ENCODE data around the gene EXOC6B.

DNA sequence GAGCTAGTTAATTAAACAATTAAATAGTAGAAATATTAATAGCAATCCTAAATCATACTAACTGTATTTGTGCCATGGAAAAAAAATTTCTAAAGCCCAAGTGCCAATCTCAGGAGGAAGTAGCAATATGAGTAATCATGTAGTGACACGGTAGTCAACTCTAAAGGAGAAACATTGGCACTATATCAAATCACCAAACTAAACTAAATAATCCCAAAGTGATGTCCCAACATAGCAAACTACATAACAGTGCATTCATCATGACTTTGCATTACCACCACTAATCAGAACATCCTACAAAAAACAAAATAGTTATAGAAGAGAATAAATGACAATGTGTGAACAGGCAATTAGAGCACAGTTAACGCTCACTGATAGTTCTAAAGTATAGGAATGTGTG lies 195.1 kb downstream of the EXOC6B start:
- TF ChIP-seq POLR2A (IDR thresholded peaks at IDR 0.05; ENCODE audit: low read depth, low read length): no peak
- no peak for TF ChIP-seq POLR2AphosphoS5 (IDR thresholded peaks at IDR 0.05; ENCODE audit: low read depth, low read length)
- TF ChIP-seq TAF1 (IDR thresholded peaks at IDR 0.05; ENCODE audit: low read depth, low read length): no peak
- no peak for TF ChIP-seq PAX5 (IDR thresholded peaks at IDR 0.05; ENCODE audit: insufficient read depth, low read length, severe bottlenecking)
- TF ChIP-seq POU2F2 (IDR thresholded peaks at IDR 0.05; ENCODE audit: low read depth, low read length): no peak

Measured in GM12891 (cell line).